HG03097 (cell line): ENCODE data around the gene ABCC5.
A peak's percentile ranks its signal among the peaks of the same experiment; 100 is the strongest.

ENCODE experiments used
- ATAC-seq: cut with Tn5 transposase; IDR thresholded peaks from one replicate; pipeline ENCODE4 v1.9.1; 2021; ENCODE audit not compliant: unreplicated experiment, low FRiP score

The ABCC5 gene

DNA sequence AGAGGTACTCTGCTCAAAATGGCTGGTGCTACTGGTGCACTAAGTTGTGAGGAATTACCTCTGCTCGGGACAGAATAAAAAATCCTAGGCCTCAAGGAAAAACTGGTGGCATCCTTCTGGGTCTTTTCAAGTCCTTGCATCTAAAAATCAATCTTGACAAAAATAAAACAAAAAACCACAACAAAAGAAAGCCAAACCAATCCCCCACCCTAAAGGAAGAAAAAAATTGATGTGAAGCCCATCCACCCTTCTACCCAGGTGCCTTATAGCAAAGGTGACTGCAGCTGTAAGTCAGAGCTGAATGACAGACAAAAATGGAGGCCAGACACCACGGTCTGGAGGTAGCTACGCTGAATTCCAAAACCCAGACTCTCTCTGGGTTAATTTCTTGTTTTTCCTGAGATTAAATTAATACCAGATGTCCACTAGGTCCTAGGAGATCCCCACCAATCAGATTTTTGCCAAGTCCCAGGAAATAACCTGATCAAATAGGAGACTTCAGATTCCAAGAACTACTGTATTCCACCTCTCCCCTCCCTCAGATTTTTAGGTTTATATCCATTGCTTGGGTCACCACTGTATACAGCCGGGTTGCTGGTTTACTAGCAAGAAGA, 33.5 kb downstream of the ABCC5 start:
- ATAC-seq, result no peak

- no peak for ATAC-seq
Observed at GRCh38 chr3:183981990-183982644, 35.6 kb downstream of the ABCC5 start.

GRCh38 chr3:183980403-183980802, 37.3 kb downstream of the ABCC5 start:
- no peak for ATAC-seq

- ATAC-seq, result no peak
Observed at GRCh38 chr3:183975981-183976662, 41.6 kb downstream of the ABCC5 start.

GRCh38 chr3:183968666-183969245, 48.9 kb downstream of the ABCC5 start:
- ATAC-seq, result no peak

DNA sequence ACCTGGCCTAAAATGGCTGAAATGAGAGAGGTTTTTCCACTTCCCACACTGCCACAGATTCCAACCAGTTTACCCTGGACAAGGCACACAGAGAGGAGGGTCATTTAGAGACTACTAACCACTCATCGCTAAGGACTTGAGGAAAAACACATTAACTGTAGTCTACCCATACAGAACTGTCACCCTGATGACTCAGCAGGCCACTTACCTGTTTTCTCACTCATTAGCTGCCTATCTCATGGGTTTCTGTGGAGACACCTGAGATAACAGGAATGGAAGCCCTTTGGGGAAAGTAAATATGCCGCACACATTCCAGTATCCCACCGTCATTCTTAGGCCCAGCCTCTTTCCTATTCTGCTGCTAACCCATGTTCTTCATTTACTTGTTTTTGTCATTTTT, 50.0 kb downstream of the ABCC5 start:
- ATAC-seq, result no peak

- no peak for ATAC-seq
Observed at GRCh38 chr3:183966361-183966791, 51.3 kb downstream of the ABCC5 start.

GRCh38 chr3:183962807-183963206, 54.9 kb downstream of the ABCC5 start:
- no peak for ATAC-seq

GRCh38 chr3:183959214-183959613, 58.5 kb downstream of the ABCC5 start:
- ATAC-seq, result no peak

- no peak for ATAC-seq
Observed at GRCh38 chr3:183958775-183959174, 58.9 kb downstream of the ABCC5 start.

GRCh38 chr3:183958226-183958625, 59.5 kb downstream of the ABCC5 start:
- no peak for ATAC-seq

GRCh38 chr3:183954875-183955274, 62.8 kb downstream of the ABCC5 start:
- ATAC-seq, result no peak

DNA sequence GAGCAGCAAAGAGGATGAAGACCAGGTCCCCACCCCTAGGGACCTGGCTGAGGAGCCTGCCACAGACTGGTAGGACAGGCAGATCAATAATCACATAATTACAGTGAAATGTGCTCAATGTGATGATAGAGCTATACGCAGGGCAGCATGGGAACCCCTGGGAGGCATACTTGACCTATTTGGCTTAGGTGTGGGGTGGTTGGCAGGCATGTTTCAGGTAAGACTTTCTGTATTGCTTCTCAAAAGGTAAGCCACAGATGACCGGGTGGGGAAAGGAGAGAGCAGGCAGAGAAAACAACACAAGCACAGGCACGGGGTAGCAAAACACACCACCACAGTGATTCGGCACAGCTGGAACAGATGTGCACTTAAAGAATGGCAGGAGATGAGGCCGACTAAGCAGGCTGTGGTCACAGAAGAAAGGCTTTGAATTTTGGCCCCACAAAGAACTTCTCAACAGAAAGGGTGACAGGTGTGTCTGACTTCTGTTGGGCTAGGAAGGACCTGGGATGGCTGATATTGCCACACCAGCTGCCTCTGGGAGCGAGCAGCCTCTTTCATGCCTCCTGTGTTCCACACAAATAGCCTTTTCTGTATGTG, 64.1 kb downstream of the ABCC5 start:
- ATAC-seq, result no peak

GRCh38 chr3:183951459-183951858, 66.2 kb downstream of the ABCC5 start:
- no peak for ATAC-seq

- no peak for ATAC-seq
Observed at GRCh38 chr3:183949690-183950089, 68.0 kb downstream of the ABCC5 start.

DNA sequence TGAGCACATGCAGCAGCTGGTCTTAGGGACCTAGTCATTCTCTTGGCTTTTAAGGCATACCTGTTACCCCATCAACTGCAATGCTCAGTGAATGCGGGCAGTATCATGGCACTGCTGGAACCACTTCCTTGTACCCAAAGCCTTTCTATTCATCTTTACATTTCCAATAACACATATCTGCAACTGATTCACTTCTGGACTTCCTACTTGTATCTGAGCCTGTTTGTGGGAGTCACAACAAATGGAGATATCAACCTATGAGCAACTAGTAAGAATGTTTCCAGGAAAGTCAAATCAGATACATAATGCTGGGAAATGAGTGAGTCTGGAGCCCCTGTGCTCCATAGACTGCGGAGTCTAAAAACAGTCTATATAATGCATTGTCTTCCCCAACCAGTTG, 71.6 kb downstream of the ABCC5 start:
- no peak for ATAC-seq

- ATAC-seq, result no peak
Observed at GRCh38 chr3:183944775-183945174, 72.9 kb downstream of the ABCC5 start.

DNA sequence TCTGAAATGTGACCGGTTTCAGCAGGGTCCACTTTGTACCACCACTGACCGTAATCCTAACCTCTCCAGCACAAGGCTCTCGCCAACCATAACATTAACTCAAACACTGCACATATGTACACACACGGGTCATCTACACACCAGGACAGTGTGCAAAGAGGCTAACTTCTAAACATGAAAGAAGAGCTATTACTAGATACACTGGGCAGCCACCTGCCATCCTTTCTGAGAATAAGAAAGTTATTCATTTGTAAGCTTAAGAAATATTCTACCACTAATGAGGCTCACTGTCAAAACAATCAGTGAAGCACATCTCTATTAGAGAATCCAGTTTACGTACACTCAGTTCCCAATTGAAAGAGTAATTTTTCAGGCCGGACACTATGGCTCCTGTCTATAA, 73.9 kb downstream of the ABCC5 start:
- ATAC-seq, result peak; percentile 61

DNA sequence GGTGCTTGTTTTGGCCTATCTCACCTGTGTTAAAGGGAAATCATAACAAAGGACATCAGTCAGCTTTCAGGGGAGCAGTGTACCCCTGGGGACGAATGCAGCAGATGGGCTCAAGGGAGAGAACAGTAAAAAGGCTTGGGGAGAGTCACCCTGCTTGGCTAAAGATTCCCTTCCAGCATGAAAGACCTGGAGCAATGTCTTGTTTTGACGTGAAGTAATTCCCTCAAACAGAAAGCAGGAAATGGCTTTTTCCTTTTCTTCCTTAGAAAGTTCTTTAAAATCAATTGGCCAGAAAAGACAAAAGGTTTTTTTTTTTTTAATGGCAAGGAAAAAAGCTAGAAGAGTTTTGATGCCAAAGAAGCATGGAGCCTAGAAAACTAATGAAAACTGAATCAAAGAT, 76.5 kb downstream of the ABCC5 start:
- no peak for ATAC-seq

- ATAC-seq, result no peak
Observed at GRCh38 chr3:183937601-183938286, 79.9 kb downstream of the ABCC5 start.

DNA sequence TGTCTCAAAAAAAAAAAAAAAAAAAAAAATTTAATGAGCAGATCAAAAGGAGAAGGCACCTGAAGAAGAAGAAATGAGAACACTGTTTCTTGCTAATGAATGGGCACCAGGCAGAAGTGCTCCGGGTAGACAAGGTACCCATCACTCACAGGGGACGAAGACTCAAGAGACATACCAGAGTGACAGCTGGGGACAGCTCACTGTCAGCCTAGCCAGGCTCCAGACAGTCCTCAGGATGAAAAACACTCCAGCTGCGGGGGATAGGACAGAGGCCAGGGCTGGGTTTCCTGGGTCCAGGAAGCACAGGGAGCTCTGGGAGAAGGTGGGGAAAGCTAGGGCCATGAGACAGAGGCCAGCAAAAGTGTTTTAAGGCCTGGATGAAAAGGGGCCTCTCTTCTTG, 84.5 kb downstream of the ABCC5 start:
- no peak for ATAC-seq
